GM06990 (cell line): ENCODE data around the gene L3MBTL3.

Experiments
- DNase-seq: peaks from one replicate; pipeline ENCODE4 v3.0.0-alpha.2; 2011; ENCODE audit not compliant: insufficient read length; ENCODE audit errors: extremely low read depth
- H3K27me3 ChIP-seq: replicated peaks from 2 replicates; pipeline ENCODE4 v1.6.0; 2011; ENCODE audit warnings: low read length; ENCODE audit not compliant: control insufficient read depth, insufficient read depth
- H3K36me3 ChIP-seq: 2 replicates; pipeline ENCODE4 v1.5.1; 2011; ENCODE audit warnings: low read length; ENCODE audit not compliant: control insufficient read depth, insufficient read depth
- H3K4me3 ChIP-seq: replicated peaks from 2 replicates; pipeline ENCODE4 v1.5.1; 2011; ENCODE audit warnings: low read depth, mild to moderate bottlenecking, control low read depth, low read length
- TF ChIP-seq, protein P1 (sequence below): IDR thresholded peaks from 2 replicates; pipeline ENCODE4 v1.5.1; 2011; ENCODE audit warnings: low read length, control low read depth, mild to moderate bottlenecking, inconsistent platforms; ENCODE audit not compliant: insufficient read depth, poor library complexity, severe bottlenecking

The L3MBTL3 gene

DNA sequence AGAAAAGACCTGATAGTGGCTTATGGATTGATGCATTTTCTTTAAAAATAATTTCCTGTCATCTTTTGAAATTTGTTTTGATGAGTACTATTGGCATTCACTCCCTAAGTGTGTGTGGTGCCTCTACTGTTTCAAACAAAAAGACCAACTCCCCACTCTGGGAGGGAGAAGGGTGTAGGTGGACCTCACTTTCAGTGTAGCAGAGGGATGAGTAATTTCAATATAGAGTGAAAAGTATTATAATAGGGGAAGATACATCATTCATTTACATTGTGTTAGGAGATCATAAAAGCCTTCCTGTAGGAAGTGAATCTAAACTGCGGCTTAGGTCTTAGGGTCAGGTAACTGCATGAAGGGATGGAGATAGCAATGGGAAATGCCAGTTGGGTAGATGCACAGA is 158.0 kb downstream of the L3MBTL3 start:
- TF ChIP-seq, protein P1, sequence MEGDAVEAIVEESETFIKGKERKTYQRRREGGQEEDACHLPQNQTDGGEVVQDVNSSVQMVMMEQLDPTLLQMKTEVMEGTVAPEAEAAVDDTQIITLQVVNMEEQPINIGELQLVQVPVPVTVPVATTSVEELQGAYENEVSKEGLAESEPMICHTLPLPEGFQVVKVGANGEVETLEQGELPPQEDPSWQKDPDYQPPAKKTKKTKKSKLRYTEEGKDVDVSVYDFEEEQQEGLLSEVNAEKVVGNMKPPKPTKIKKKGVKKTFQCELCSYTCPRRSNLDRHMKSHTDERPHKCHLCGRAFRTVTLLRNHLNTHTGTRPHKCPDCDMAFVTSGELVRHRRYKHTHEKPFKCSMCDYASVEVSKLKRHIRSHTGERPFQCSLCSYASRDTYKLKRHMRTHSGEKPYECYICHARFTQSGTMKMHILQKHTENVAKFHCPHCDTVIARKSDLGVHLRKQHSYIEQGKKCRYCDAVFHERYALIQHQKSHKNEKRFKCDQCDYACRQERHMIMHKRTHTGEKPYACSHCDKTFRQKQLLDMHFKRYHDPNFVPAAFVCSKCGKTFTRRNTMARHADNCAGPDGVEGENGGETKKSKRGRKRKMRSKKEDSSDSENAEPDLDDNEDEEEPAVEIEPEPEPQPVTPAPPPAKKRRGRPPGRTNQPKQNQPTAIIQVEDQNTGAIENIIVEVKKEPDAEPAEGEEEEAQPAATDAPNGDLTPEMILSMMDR, result no peak
- Histone ChIP-seq H3K36me3 (no peaks in the 10 kb centered on the region), H3K27me3 (no peaks in the 10 kb centered on the region), H3K4me3 (no peak overlapping the region)
- no peak for DNase-seq

- Histone ChIP-seq H3K4me3 (no peak overlapping the region), H3K27me3 (no peaks in the 10 kb centered on the region), H3K36me3 (no peaks in the 10 kb centered on the region)
- TF ChIP-seq, protein P1, result no peak
- DNase-seq, result no peak
These were observed 160.3 kb downstream of the L3MBTL3 start for GRCh38 chr6:130178692-130179091.

DNA sequence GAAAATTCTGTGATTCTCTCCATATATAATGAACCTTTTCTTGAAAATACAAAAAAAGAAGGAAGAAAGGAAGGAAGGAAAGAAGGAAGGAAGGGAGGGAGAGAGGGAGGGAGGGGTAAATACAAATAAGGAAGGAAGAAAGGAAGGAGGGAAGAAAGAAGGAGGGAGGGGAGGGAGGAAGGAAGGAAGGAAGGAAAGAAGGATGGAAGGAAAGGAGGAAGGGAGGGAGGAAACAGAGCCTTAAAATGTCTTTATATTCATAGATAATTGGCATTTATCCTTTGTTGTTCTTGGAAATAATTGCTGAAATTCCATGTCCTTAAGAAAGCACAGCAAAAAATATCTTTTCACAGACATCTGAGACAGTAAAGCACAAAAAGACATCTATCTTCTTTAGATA is 164.1 kb downstream of the L3MBTL3 start:
- no peaks in the 10 kb centered on the region for H3K36me3 ChIP-seq
- TF ChIP-seq, protein P1, result no peak
- H3K4me3 ChIP-seq, result no peak overlapping the region
- H3K27me3 ChIP-seq, result no peaks in the 10 kb centered on the region
- no peak for DNase-seq

GRCh38 chr6:130183271-130184222 is 165.2 kb downstream of the L3MBTL3 start:
- DNase-seq, result no peak
- Histone ChIP-seq H3K27me3 (no peaks in the 10 kb centered on the region), H3K36me3 (no peaks in the 10 kb centered on the region), H3K4me3 (no peak overlapping the region)
- TF ChIP-seq, protein P1, result no peak

DNA sequence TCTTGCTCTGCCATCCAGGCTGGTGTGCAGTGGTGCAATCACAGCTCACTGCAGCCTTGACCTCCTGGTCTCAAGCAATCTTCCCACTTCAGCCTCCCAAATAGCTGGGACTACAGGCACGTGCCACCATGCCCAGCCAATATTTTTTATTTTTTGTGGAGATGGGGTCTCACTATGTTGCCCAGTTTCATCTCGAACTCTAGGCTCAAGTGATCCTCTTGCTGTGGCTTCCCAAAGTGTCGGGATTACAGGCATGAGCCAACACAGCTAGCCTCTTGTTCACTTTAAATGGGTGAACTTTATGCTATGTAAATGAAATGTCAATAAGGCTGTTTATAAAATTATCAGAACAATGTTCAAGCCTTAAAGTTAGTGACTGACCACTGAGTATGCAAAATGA is 167.3 kb downstream of the L3MBTL3 start:
- DNase-seq, result no peak
- H3K36me3 ChIP-seq, result no peaks in the 10 kb centered on the region
- H3K4me3 ChIP-seq, result no peak overlapping the region
- H3K27me3 ChIP-seq, result no peaks in the 10 kb centered on the region
- TF ChIP-seq, protein P1, result no peak
